UCSD-AML1 (cell line): ENCODE results near the gene FXYD1.
A peak's percentile ranks its signal among the peaks of the same experiment; 100 is the strongest.
"Not testable (repeated sequence)": the region's sequence is repeated elsewhere in the genome, so short reads cannot be mapped to it uniquely, and the experiment has no call there.

Source experiments
- DNase-seq: peaks from one replicate; lab custom pipeline; 2025; ENCODE audit not compliant: unreplicated experiment; lab: John Stamatoyannopoulos, UW

The FXYD1 gene

GRCh38 chr19:35141837-35142605 lies 3.4 kb downstream of the FXYD1 start:
- no peak for DNase-seq

GRCh38 chr19:35142606-35143230 lies 4.1 kb downstream of the FXYD1 start:
- peak; percentile 64 for DNase-seq

- DNase-seq = no peak
Measured at GRCh38 chr19:35143231-35143715, 4.6 kb downstream of the FXYD1 start, which contains the start of gene FXYD7. FXYD7 (plus strand) TSS chr19:35143255; CDS start chr19:35143334, 79 bp downstream.

GRCh38 chr19:35143818-35144217 lies 5.2 kb downstream of the FXYD1 start:
- DNase-seq = no peak

DNA sequence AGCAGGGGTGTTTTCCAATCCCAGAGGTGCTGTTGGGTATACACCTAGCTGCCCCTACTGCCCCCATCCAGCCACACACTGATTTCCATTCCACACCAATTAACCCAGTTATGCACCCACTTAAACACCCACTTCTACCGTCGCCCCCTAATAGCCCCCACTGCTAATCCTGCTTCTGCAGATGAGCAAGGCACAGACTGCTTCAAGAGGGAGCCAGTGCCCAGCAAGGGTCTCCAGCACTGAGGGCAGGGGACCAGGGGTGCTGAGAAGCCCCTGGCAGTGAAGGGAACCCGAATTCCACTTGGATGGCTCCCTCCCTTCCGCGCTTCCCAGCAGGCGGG lies 5.6 kb downstream of the FXYD1 start:
- DNase-seq = no peak

DNA sequence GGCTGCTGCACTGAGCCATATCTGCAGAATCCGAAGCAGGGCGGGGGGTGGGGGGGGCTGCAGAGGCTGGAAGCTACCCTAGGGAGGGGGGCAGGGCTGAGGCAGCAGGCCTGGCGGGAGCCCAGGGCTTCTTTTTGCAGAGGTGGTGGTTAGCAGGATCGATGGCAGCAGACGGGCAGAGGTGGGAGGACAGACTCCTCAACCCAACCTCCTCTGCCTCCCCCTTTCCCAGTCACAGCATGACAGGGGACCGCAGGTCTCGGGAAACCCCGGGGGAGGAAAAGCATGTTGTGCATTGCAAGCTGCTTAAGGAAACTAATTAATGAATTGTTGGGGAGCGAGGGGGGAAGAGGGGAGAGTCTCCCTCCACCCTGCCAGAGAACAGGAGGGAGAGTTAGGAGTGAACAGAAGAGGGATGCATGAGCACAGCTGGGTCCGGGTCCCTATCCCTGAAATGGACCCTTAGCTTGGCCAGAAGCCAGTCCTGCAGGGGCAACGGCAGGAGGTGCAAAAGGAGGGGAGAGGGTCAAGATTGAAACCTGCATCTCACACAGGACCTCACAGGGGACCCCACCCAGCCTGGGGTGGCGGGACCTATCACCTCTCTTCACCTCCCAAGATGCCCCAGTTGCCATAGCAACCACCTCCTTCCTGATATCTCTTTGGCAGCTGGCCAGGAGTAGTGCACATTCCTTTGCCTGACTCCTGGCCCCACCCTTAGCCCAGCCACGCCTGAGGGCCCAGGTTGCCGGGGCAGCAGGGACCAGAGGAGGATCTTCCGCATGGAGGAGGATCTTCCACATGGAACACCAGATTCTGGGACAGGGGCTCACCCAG lies 6.2 kb downstream of the FXYD1 start:
- no peak for DNase-seq

- DNase-seq = peak; percentile 39
Measured at GRCh38 chr19:35146746-35147459, 8.3 kb downstream of the FXYD1 start.

DNA sequence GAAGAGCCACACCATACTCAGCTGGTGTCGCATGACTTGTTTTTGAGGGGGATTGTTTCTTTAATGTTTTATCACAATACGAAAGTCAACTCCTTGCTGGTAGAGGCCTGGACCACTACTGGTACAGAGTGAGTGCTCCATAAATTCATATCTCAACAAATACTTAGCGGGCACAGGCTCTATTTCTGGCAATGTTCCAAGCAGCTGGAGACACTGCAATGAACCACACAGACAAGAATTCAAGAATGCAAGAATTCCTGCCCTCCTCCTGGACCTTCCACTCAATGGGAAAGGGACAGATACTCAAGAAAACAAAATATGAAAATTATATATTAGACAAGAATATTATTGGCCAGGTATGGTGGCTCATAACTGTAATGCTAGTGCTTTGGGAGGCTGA lies 10.8 kb downstream of the FXYD1 start:
- DNase-seq = no peak

GRCh38 chr19:35150445-35150844 lies 11.8 kb downstream of the FXYD1 start:
- DNase-seq = no peak

- DNase-seq = no peak
Measured at GRCh38 chr19:35151273-35152065, 12.8 kb downstream of the FXYD1 start.

GRCh38 chr19:35153129-35153522 lies 14.5 kb downstream of the FXYD1 start:
- not testable (repeated sequence) for DNase-seq

GRCh38 chr19:35153701-35154524 lies 15.3 kb downstream of the FXYD1 start:
- DNase-seq = peak; percentile 69

DNA sequence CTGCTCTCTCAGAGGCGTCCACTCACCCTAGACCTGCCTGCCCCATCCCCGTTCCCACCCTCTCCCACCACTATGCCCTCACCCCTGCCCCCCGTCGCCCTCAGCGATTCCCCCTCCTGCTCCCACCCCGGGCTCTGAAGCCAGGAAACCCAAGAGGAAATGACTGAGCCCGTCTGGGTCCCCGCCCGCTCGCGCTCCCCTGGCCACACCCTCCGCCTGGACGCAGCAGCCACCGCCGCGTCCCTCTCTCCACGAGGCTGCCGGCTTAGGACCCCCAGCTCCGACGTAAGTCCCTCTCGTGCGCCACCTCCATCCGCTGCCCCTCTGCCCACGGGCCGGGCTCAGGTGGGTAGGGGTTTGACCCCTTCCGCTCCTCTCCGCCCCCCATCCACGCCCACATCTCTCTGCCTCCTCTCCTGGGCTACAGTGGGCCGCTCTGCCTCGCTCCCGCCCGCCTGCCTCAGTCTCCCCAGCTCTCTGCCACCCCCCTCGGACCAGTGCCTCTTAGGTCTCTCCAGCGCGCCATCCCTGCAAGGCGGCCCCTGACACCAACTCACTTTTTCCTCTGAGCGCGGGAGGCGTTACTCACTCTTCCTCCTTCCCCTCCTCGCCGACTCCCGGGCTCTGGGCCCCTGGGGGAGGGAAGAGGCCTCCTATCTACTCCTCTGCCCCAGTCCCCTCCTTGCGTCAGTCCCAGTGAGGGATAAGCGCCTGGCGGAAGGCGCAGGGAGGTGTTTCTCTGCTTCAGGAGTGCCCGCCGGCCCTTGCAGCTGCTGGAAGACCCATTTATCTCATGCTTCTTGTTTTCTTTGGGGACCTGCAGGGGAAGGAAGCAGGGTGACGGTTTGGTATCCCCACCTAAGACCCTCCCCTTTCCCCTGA lies 16.1 kb downstream of the FXYD1 start, which contains the start of gene FXYD5:
Gene FXYD5, plus strand, starts transcription at position 211 of the 882 bp plus-strand sequence. CDS start 816 bp downstream, outside the sequence.
- peak; percentile 78 for DNase-seq

- no peak for DNase-seq
Measured at GRCh38 chr19:35155441-35155840, 16.8 kb downstream of the FXYD1 start.

- no peak for DNase-seq
Measured at GRCh38 chr19:35155981-35156672, 17.5 kb downstream of the FXYD1 start.

DNA sequence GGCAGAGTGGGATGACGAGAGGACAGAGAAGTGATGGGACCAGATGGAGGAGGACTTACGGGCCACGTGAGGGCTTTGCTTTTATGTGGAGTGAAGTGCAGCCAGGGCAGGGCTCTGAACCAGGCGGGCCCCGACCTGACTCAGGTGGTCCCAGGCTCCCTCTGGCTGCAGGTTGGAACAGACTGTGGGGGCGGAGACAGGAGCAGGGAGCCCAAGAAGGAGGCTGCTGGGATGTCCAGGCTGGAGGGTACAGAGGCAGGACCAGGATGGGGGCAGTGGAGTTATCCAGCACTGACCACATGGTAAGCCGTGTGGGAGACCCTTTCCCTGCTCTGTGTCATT lies 18.0 kb downstream of the FXYD1 start:
- DNase-seq = no peak

- no peak for DNase-seq
Measured at GRCh38 chr19:35157431-35157830, 18.8 kb downstream of the FXYD1 start.

GRCh38 chr19:35159606-35160005 lies 21.0 kb downstream of the FXYD1 start:
- DNase-seq = no peak
